Measurements from ENCODE around the gene PCMT1.
"Not testable (repeated sequence)": the region's sequence is repeated elsewhere in the genome, so short reads cannot be mapped to it uniquely, and the experiment has no call there.

PCMT1 gene

DNA sequence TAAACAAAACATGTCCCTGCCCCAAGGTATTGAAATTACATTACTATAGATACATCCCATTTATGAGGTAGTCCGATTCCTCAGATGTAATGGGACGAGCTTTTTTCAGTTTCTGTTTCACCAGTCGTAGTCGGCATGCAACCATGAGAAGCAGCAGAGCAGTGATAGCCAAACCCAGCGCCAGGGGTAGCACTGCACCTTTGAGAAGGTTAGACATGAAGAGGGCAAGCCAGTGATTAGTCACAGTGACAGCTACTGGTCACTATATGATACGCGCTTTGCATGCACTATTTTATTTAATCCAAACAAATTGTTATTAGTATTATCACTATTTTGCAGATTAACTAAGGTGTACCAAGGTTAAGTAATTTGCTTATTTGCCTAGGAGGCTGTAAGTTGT lies 71.0 kb downstream of the PCMT1 start:
- no peak for DNase-seq (ENCODE audit: low read depth in 2 of 2)

- no peak for DNase-seq (ENCODE audit: low read depth in 2 of 2)
These were observed 72.0 kb downstream of the PCMT1 start for GRCh38 chr6:149821492-149821891.

DNA sequence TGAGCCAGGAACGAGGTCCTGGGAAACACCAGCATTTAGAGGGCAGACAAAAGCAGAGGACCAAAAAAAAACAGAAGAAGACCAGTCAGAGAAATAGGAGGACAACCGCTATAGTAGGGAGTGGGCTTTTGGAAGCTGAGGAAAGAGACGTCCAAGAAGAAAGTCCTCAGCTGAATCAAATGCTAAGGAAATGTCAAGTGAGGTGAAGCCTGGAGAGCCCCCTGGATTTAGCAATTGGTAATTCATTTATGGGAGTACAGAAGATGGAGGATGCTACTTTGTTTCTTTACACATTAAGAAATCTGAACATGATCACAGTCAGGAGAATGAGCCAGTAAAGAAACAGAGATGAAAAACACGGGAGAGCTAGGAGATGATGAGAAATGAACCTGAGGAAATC lies 73.5 kb downstream of the PCMT1 start:
- no peak for DNase-seq (ENCODE audit: low read depth in 2 of 2)

DNA sequence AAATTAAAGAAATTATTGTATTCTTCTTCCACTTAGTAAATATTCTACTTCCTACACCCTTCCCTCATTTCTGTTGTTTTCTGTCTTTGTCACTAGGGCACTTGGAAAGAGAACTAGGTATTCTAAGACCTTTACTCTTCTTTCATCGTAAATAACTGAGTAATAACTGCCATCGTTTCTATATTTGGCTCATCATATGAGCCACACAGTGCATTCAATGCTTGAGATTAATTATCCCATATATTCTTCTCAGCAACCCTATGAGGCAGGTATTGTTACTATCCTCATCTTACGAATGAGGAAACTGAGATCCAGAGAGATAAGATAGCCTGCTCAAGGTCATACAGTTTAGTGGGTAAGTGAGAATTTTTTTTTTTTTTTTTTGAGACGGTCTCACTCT lies 75.8 kb downstream of the PCMT1 start:
- DNase-seq (ENCODE audit: low read depth in 2 of 2): no peak

DNA sequence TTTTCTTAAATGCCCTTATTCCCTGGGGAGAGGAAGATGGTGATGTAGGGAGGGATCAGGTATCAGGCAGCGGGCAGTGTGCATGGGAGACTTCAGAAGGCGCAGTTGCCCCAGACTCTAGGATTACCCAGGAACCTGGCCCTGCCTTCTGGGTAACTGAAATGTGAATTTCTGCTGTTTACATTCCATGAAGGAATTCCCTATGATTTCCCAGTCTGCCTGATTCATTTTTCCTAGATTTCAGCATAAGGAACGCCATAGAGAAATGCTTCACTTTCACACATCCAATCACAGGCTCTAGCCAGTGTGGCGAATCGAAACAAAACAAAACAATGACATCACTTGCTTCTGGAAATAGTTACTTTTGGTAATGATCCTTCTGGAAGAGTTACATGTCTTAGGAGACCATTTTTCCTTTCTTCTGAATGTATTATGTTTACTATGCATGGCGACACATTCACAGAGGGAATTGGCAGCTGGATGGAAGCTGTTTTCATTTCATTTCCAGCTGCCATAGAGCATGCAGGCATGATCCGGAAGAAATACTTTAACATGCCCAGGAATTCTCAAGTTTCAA lies 81.3 kb downstream of the PCMT1 start:
- DNase-seq (ENCODE audit: low read depth in 2 of 2): no peak

- no peak for DNase-seq (ENCODE audit: low read depth in 2 of 2)
These were observed 81.8 kb downstream of the PCMT1 start for GRCh38 chr6:149831308-149831820.

GRCh38 chr6:149833651-149834050 lies 84.1 kb downstream of the PCMT1 start:
- DNase-seq (ENCODE audit: low read depth in 2 of 2): no peak

DNA sequence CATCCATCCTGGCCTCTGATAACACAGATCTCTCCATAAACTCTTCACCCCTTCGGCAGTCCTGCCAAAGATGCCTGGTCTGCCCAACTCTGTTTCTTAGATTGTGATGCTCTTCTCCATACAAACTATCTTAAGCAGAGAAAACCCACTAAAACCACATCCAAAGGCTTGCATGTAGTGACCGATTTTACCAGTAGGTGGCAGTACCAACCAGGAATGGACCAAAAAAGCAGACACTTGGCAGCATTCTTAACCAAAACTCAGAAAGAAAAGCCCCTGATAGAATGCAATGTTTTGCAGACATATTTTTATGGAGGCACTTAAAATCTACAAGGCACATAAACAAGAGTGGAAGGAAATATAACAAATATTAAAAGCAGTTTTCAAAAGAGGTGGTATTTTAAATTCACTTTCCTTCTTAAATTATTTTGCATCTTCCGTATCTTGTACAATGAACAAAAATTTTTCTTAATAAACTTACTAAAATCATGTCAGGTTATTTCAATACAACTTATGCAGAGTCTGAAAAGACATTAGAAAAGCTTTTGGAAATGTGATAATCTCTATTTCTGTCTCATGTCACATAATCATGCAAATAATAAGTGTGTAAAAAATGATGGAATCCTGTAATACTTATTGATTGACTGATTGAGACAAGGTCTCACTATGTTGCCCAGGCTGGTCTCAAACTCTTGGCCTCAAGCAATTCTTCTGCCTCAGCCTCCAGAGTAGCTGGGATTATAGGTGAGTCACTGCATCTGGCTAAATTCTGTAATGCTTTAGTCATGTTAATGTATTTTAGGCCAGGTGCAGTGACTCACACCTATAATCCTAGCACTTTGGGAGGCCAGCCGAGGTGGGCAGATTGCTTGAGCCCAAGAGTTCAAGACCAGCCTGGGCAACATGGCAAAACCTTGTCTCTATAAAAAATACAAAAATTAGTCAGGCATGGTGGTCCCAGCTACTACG lies 85.3 kb downstream of the PCMT1 start:
- DNase-seq (ENCODE audit: low read depth in 2 of 2): peak; percentile 37 to 44

DNA sequence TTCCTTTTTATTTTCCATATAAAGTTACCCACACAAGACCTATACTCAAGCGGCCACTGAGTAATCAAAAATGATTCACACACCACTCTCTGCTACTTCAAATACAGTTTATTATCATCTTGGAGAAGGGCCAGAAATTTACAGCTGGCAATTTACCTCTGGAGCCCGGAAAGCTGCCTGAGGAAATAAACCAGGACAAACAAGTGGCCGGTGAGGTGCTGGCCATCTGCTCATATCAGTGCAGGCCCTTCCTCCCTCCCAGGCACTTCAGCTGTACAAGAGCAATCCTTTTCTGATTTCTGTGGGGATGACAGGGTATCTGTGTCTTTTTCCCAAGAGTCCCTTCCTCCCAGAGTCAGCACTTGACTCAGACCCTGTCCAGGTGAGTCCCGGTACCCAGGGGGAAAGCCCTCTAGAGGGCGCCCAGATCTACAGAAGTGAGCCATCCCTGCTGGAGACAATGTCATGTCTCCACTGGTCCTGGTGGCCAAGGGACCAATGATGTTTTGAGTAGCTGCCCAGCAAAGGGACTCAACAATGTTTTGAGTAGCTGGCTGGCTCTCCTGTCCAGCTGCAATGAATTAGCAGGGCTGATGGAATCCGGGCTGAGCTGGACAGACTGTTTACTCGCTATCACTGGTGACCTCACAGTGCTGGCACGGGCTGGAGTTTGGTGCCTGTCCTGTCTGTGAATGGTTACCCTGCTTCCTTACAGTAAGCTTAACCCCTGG lies 91.0 kb downstream of the PCMT1 start:
- no peak for DNase-seq (ENCODE audit: low read depth in 2 of 2)

DNA sequence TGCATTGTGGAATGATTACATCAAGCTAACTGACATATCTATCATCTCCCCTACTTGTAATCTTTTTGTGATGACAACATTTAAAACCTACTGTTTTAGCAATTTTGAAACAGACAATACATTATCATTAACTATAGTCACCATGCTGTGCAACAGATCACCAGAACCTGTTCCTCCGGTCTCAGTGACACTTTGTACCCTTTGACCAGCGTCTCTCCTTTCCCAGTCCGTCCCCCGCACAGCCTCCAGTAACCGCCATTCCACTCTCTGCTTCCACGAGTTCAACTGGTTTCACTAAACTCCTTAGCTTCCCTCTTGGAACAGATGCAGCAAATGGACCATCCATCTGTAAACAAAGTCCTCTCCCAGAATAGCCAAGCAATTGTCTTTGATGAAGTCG lies 92.8 kb downstream of the PCMT1 start:
- no peak for DNase-seq (ENCODE audit: low read depth in 2 of 2)

- no peak for DNase-seq (ENCODE audit: low read depth in 2 of 2)
These were observed 93.6 kb downstream of the PCMT1 start for GRCh38 chr6:149843051-149843633.

- DNase-seq (ENCODE audit: low read depth in 2 of 2): not testable (repeated sequence)
These were observed 94.5 kb downstream of the PCMT1 start for GRCh38 chr6:149844036-149844435.

DNA sequence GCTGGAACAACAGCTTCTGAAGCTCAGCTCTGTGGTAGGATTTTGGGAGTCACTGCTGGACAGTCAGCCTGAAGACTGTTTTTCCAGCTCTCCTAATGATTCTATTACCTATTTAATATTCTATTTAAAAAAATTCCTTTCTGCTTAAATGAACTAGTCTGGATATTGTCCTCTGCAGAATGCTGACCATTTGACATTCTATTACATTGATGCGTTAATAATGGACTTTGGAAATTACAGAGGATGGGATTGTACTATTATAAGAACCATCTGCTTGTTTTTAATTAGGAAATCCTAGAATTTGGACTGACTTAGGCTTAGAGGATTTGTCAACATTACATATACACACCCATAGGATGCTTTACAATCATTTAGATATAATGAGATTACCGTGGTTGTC lies 94.9 kb downstream of the PCMT1 start:
- DNase-seq (ENCODE audit: low read depth in 2 of 2): no peak

- DNase-seq (ENCODE audit: low read depth in 2 of 2): no peak
These were observed 96.0 kb downstream of the PCMT1 start for GRCh38 chr6:149845549-149845948.

DNA sequence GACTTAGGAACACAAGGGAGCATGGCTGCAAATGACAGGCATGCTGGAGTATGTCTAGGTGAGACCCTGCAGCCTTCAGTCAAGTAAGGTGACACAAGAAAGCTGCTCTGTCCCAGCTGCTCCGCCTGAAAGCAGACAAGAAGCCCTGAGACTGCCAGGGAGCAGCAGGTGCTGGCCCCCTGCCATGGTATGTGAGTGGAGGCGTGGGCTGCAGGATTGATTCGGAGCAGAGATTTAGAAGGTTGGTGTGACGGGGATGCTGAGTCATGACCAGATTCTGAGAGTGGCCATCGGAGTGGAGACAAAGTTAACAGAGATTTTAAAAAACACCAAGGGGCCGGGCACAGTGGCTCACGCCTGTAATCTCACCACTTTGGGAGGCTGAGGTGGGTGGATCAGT lies 96.8 kb downstream of the PCMT1 start:
- no peak for DNase-seq (ENCODE audit: low read depth in 2 of 2)

GRCh38 chr6:149847939-149848267 lies 98.4 kb downstream of the PCMT1 start:
- DNase-seq (ENCODE audit: low read depth in 2 of 2): no peak

- DNase-seq (ENCODE audit: low read depth in 2 of 2): not testable (repeated sequence)
These were observed 98.8 kb downstream of the PCMT1 start for GRCh38 chr6:149848343-149848742.

DNA sequence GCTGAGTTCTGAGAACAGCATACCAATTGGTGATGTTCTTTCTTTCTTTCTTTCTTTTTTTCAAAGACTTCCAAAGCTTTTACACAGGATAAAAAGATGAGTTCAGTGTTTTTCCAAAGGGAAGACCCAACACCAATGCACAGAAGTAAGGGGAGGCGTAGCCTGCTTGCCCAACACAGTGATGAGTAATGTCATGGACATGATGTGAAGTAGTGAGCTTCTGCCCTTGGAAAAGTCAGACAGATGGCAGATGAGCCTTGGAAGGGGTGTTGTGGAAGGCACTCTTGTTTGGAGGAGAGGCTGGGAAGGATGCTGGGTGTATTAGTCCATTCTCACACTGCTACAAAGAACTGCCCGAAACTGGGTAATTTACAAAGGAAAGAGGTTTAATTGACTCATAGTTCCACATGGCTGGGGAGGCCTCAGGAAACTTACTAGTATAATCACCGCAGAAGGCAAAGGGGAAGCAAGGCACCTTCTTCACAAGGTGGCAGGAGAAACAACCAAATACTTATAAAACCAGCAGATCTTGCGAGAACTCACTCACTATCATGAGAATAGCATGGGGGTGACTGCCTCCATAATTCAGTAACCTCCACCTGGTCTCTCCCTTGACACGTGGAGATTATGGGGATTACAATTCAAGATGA lies 102.0 kb downstream of the PCMT1 start:
- no peak for DNase-seq (ENCODE audit: low read depth in 2 of 2)

DNA sequence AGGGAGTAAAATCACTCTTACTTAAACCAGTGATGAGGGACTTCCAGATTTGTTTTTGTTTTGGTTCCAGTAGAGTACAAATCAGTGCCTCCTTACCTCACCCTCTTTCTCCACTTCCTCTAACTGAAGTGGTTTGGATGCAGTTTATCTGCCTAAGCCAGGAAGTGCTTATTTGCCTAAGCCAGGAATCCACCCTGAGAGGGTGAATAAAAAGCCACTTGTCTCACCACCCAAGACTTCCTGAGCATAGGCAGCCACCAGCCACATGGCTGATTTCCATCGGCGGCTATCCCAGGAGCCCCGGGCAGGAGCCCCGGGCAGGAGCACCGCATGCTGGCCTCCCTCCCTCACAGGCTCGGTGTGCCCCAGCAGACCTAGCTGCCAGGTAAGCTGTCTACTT lies 102.6 kb downstream of the PCMT1 start:
- no peak for DNase-seq (ENCODE audit: low read depth in 2 of 2)

DNA sequence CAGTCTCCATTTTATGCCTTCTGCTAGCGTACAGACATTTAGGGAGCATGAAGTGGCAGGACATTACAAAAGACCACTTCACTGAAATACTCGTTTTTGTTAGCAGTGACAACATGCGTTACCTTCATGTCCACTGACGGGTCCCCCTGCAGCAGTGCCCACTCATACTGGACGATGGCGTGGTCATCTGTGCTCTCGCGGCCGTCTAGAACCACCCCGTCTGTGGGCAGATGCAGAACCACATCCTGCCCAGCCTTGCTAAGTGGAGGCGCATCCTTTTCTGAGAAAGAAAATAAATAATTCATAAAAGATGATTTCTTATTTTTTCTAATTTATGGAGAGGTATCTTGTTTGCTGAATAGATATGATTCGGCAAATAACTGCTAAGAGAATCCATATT lies 103.3 kb downstream of the PCMT1 start:
- DNase-seq (ENCODE audit: low read depth in 2 of 2): no peak

DNA sequence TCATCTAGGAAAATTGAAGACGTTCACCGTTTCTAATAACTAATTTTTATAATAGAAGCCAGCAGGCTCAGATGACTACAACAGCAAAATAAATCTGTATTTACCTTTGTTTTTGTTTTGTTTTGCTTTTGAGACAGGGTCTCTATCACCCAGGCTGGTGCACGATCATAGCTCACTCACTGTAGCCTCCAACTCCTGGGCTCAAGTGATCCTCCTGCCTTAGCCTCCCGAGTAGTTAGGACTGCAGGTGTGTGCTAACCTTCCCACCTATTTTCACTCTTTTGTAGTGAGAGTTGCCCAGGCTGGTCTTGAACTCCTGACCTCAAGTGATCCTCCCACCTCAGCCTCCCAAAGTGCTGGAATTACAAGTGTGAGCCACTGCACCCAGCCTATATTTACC lies 104.5 kb downstream of the PCMT1 start:
- DNase-seq (ENCODE audit: low read depth in 2 of 2): not testable (repeated sequence)

- DNase-seq (ENCODE audit: low read depth in 2 of 2): no peak
These were observed 105.0 kb downstream of the PCMT1 start for GRCh38 chr6:149854532-149854931.

Data from activated CD8-positive, alpha-beta memory T cell treated with anti-CD3 and anti-CD28 coated beads for 4 hours (primary cell).